HG02884 (cell line): ENCODE results near the gene DUSP22.

Source experiments
- ATAC-seq: cut with Tn5 transposase; IDR thresholded peaks from one replicate; pipeline ENCODE4 v1.9.1; 2021; ENCODE audit warnings: mild to moderate bottlenecking, moderate library complexity; ENCODE audit not compliant: unreplicated experiment

Gene DUSP22

DNA sequence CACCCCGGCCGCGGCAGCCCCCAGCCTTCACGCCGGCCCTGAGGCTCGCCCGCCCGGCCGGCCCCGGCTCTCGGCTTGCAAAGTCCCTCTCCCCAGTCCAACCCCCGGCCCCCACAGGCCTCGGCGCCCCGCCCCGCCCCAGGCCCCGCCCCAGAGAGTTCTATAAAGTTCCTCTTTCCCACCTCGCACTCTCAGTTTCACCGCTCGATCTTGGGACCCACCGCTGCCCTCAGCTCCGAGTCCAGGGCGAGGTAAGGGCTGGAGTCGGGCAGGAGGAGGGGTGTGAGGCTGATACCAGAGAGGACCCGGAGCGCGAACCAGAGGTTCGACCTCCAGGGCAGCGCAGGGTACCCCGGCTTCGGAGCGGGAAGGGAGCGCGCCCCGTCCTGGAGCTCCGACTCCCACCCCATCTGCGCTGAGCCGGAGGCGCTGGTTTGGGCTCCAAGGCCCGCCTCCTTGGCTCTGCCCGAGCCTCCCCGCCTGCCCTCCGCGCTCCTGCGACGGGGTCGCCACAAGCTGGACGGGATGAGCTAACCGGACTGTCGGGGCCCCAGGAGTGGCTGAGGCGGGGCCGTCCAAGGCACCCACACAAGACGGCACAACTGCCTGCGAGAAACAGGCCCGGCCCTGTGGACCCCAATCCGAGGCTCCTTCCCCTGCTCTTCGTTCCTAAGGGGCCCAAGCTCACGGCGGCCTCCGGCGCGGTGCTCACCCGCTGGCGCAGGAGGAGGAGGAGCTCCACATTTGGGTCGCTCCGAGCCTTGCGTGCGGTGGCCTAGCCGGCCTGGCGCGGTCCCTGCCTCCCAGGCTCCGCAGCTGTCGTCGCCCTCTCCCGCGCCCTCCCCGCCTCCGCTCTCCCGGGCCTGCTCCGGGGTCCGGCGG is 99.5 kb downstream of the DUSP22 start, which contains the start of gene IRF4:
TSS of gene IRF4 (plus strand) at position 194 of the 882 bp plus-strand sequence. CDS start 1,401 bp downstream, outside the sequence.
- ATAC-seq = peak; percentile 40

DNA sequence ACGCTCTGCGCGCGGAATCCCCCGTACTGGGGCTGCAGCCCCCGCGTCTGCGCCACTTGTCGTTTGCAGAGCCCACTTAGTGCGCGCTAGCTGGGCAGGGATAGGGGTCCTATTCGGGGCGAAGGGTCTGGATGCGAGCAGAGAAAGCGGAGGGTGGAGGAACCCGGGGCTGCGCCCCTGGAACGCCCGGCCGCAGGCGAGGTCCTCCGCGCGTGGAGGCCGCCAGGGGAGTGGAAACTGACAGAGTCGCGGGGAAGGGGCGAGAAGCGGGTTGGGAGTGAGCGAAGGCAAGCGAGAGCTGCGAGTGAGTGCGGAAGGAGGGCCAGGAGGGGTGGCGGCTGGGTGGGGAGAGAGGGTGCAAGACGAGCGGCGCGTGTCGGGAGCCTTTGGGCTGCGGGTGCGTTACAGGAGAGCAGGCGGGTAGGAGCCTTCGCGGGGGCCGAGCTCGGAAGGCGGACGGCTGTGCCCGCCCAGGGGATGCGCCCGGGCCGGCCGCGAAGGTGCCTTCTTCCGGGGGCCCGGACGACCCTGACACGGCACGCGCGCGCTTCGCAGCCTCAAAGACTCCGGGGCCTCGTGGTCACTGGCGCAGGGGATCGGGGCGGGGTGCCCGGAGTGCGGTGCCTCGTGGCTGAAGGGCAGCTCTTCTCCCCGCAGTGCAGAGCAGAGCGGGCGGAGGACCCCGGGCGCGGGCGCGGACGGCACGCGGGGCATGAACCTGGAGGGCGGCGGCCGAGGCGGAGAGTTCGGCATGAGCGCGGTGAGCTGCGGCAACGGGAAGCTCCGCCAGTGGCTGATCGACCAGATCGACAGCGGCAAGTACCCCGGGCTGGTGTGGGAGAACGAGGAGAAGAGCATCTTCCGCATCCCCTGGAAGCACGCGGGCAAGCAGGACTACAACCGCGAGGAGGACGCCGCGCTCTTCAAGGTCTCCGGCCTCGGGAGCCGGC is 100.4 kb downstream of the DUSP22 start:
- ATAC-seq = no peak

- no peak for ATAC-seq
These were observed 101.3 kb downstream of the DUSP22 start for GRCh38 chr6:393391-394221.

- ATAC-seq = no peak
These were observed 102.5 kb downstream of the DUSP22 start for GRCh38 chr6:394641-395289.

DNA sequence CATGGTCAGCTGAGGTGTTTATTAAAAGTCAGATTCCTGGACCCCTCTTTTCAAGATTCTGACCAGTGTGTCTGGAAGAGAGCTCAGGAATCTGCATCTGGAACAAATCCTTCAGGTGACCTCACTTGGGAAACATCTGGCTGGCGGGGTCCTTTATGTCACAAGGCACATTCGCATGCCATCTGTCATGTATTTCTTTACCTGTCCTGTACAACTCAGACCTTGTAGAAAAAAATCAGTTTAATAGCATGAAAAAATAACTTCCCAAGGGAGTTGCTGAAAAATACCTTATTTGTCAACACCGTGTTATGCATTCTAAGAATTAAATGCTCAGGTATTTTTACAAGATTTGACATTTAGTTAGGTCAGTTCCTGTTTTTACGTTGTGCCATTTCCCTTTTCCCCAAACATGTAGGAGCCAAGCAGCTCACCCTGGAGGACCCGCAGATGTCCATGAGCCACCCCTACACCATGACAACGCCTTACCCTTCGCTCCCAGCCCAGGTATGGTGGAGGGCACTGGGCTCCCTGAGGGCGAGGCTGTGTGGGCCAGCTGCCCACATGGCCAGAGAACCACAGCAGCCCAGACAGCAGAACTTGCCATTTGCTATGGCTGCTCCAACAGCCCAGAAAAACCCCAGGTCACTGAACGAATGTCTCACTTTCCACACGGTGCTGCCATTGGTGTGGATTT is 103.3 kb downstream of the DUSP22 start:
- ATAC-seq = no peak

DNA sequence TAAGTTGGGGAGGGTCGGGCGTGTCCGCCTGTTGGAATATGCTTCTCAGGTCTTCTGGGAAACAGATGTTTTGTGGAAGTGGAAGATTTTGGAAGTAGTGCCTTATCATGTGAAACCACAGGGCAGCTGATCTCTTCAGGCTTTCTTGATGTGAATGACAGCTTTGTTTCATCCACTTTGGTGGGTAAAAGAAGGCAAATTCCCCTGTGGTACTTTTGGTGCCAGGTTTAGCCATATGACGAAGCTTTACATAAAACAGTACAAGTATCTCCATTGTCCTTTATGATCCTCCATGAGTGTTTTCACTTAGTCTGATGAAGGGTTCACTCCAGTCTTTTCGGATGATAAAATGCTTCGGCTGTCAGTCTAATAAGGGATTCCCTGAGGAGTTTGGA is 103.8 kb downstream of the DUSP22 start:
- ATAC-seq = no peak

GRCh38 chr6:397056-397455 is 104.8 kb downstream of the DUSP22 start:
- ATAC-seq = no peak

DNA sequence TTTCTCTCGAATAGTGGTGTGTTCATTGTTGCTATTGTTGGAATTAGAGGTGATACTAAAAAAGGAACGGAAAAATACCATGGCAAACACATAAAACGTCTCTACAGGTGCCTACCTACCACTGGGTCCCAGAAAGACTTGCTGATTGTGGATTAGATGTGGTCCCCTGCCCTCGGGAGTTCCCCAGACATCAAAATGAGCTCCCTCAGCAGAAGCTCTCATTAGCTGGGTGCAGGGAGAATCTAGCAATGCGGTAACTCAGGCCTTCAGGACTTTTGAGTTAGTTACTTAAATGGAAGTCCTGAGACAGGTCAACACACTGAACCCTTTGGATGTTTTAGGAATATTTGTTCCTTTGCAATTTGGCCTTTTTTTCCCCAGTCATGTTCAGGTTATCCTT is 105.3 kb downstream of the DUSP22 start:
- ATAC-seq = no peak

GRCh38 chr6:398065-398464 is 105.8 kb downstream of the DUSP22 start:
- no peak for ATAC-seq

GRCh38 chr6:398558-399078 is 106.3 kb downstream of the DUSP22 start:
- ATAC-seq = no peak

GRCh38 chr6:399785-400534 is 107.7 kb downstream of the DUSP22 start:
- ATAC-seq = peak; percentile 42

GRCh38 chr6:400815-401214 is 108.5 kb downstream of the DUSP22 start:
- no peak for ATAC-seq
